UCSD-AML1 (cell line): ENCODE data around the gene AQR.

ENCODE experiments used
- DNase-seq: peaks from one replicate; lab custom pipeline; 2025; ENCODE audit not compliant: unreplicated experiment; lab: John Stamatoyannopoulos, UW

The AQR gene

GRCh38 chr15:34883042-34883441, 86.5 kb downstream of the AQR start:
- DNase-seq, result no peak

- DNase-seq, result no peak
Observed at GRCh38 chr15:34879107-34879506, 90.4 kb downstream of the AQR start.

GRCh38 chr15:34876640-34877039, 92.9 kb downstream of the AQR start:
- no peak for DNase-seq

DNA sequence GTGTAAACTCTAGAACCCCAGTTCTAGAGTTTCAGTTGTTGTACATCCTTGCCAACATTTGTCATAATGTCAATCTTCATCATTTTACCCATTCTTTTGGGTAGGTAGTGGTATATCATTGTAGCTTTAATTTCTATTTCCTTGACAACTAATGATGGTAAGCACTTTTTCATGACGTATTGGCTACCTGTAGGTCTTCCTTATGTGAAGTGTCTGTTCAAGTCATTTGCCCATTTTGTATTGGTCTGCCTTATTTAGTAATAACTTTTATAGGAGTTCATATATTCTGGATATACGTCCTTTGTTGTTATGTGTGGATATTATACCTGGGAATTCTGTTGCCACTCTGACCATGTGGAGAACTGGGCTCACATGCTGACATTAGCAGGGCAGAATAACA, 100.4 kb downstream of the AQR start:
- no peak for DNase-seq

DNA sequence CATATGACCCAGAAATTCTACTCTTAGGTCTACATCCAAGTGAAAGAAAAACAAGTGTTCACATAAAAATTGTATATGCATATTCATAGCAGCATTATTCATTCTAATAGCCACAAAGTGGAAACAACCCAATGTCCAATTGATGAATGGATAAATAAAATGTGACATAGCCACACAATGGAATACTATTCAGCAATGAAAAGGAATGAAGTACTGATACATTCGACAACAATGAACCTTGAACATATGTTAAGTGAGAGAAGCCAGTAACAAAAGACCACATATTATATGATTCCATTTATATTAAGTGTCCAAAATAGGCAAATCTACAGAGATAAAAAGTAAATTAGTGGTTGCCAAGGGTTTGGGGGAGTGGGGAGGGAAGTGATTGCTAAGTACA, 104.0 kb downstream of the AQR start:
- no peak for DNase-seq

GRCh38 chr15:34861214-34861613, 108.3 kb downstream of the AQR start:
- DNase-seq, result no peak

DNA sequence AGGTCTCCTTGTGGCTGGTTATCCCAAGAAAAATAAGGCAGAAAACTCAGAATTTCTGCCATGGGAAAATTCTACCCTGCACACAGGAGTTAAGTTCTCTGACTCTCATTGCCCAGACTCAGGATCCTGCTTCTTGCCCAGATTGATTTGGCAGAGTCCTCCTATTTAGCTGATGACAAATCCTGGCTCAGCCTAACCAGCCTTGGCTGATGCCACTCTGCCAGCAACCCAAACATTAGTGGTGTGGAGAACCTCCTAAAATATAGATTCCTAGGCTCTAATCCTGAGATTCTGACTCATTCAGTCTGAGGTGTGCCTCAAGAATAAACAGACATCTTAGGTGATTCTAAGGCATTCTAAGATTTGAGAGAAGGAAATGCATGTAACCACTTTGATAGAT, 113.6 kb downstream of the AQR start:
- DNase-seq, result no peak

DNA sequence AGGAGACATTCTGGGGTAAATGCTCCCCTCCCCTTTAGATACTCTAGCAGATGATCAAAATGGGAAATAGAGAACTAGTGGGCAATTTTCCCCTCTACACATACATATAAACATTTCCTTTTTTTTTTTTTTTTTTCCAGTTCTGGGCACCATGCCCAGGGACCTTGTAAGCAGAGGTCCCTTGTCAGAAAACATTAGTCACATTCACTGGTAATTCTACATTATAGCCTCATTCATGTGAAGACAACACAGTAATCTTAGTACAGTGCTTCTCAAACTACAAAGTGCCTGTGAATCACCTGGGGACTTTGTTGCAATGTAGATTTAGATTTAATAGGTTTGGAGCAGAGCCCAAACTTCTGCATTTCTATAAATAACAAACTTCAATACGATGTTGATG, 114.1 kb downstream of the AQR start:
- DNase-seq, result no peak

GRCh38 chr15:34854232-34854631, 115.3 kb downstream of the AQR start:
- DNase-seq, result no peak

DNA sequence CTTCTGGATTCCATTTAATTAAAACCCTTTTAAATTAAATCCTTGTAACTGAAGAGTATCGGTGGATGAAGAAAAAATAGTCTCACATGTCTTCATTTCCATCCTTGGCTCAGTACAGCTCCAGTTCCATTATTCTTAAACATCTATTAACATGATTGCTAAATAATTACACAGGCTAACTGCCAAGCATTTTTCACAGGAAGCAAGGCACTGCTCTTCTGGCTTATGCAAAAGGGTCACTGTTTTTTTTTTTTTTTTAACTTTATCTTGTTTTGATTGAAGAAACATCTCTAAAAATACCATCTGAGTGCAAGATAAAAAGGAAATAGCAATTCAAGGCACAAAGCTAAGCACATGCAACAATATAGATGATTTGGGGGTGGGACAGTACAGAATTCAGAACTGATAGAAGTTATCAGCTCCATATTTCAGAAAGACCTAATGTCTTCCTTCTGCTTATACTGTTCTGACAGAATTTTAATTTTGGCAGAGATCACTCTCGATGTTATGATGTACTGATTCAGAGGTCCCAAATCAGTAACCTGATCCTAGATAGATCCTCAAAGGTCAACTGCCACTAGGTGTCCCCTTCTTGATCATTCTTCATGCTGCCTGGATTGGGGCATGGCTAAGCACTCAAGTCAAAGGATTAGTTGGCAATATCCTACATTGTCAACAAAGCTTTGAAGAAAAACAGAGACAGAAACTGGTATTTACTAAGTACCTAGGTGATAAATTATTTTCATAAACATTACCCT, 116.4 kb downstream of the AQR start:
- DNase-seq, result no peak

DNA sequence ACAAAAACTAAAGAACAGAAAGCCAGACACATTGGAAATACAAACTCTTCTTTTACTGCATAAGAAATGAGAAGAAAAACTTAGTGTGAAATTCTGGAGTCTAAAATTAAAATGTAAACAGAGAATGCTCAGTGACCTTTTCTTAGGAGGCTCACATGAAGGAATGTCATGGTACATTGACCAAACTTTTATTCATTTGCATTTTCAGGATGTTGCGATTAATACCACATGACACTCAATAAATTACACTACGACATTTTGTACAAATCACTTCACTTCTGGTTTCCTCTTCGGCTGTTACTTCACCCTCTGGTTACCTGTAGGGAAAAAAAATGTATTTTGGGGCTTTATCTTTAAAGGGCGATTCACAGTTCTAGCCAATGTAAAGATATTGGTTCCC, 117.8 kb downstream of the AQR start:
- DNase-seq, result no peak

DNA sequence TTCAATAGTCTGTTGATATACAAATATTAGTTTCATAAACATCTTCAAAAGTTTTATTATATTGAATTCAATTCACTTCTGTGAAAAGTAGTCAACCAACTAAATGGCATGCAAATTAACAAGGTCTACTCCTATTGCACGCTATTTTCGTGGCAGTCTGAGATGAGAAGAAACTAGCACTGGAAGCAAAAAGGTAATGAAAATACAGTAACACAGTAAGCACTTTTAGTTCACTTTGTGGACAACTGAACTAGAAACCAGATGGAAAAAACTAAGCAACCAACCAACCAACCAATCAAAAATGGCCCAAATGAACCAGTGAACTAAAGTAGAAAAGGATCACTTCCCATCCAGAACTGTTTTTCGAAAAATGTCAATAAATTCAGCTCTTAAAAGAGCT, 118.5 kb downstream of the AQR start:
- DNase-seq, result no peak

- DNase-seq, result no peak
Observed at GRCh38 chr15:34850121-34850520, 119.4 kb downstream of the AQR start.

- no peak for DNase-seq
Observed at GRCh38 chr15:34849364-34849959, 120.1 kb downstream of the AQR start.

DNA sequence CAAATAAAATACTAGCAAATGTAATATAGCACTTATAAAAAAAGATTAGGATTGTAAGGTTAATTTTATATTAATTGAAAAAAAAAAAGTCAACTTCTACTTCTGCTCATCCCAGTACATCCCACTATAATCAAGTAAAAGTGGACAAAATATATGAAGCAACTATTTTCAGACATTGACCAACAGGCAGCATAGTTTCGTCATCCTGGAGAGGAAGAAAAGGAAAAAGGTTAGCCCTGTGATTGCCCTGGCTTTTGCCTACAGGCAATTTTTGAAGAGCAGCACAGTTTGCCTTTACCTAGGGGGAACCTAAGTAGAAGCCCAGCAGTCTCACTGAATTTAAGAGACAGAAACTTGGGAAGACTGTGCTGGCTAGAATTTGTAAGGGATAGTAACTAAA, 121.9 kb downstream of the AQR start:
- no peak for DNase-seq

GRCh38 chr15:34841262-34841725, 128.2 kb downstream of the AQR start:
- no peak for DNase-seq

DNA sequence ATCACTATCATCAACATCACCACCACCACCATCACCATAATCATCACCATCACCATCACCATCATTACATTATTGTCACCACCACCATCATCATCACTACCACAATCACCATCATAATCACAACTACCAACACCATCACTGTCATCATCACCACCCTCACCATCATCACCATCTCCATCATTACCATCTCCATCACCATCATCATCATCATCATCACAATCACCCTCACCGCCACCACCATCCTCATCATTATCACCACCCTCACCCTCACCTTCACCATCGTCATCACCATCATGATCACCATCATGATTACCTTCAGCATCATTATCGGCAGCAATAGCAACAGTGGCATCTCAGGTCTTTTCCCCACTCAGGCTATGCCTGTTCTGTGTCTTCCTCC, 131.3 kb downstream of the AQR start:
- DNase-seq, result no peak

DNA sequence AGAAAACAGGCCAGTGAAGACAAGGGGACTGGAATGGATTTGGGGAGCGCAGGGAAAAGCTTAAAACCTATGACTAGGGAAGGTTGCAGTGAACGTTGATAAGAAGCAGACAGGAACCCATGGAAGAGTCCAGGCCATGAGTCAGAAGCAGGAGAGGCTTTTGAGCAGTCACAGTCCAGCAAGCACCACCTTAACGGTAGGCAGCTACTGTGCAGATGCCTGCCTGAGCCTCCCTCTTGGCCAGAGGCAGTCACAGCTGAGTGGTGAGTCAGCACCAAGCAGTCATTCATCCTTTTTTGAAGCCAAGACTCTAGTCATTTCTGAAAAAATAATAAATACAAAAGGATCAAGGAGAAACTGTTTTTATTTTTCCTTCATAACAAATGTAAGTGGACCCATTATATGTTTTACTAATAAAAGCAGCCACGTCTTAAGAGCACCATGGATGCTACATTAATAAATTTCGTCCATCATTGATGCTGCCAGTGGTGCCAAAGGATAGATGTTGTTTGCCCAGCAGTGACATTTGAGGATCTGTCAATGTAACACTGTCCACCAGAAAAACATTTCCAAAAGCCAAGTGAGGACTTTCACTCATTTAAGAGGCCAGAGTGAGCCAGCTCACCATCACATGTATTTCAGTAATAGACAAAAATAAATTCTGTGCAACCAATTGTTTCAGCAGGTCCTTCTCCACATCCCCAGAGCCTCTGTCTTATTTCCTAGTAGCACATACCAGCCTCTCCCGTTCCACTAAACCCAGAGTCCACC, 132.1 kb downstream of the AQR start:
- DNase-seq, result no peak

DNA sequence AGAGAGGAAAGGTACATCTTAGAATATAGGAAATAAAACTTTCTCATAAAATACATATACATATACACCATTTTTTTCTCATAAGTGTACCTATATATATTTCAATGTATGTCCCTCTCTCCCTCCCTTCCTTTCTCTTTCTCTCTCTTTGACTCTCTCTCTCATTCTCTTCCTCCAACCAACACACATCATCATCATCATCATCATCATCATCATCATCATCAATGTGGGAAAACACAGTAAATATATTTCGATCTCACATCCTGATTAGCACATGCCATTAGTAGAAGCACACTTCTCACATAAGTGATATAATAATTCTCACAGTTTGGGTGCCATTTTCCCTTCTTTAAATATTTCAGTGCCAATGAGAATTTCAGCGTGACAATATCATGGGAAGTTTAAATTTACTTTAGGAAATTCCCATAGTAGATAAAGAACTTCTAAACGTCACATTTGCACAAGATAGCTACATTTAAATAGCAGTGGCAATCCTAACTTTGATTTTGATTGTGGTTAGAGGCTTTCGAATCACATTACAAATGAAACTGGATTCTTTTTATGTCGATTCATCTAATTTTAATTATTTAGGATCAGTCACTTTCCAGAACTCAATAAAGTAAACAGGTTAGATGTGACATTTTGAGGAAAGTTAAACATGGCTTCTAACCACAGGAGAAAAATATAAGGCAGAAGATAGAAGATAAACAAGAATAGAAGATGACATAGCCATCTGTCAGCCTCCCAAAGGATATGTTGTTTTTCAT, 141.2 kb downstream of the AQR start:
- DNase-seq, result no peak

DNA sequence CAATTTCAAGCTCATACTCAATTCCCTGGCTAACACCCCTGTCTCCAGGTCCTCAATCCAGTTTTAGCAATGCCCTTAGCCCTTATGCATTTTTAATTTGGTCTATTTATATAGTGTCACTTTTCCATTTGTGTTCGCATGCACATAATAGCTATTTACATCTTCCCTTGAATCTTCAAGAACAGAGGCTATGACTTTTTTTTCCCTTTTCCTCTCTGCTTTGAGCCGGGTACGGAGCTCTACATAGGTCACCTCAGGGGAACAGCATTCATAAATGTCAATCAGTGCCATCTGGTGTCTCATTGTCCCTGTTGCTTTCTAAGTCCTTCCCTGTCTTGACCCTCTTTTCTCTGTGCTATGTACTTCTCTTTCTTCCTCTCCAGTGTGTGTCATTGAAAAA, 147.7 kb downstream of the AQR start:
- no peak for DNase-seq

DNA sequence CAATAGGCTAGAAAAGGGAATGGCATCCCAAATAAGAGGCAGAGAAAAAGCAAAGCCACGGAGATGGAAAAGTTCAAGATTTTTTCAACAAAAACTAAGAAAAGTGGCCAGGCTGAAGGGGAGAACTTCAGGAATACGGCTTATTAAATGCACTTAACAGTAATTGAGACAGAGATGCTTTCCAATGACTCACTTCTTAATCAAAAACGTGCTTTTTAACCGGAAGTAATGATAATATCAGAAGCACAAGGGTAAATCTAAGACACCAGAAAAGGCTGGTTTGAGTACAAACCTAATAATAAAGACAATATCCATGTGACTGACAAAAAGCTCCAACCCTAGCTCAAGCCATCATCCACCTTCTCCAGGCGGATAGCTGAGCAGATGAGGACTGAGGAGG, 149.4 kb downstream of the AQR start:
- DNase-seq, result no peak
